NCI-H187 (cell line): ENCODE measurements around the gene SUCNR1.
"Not testable (repeated sequence)": the region's sequence is repeated elsewhere in the genome, so short reads cannot be mapped to it uniquely, and the experiment has no call there.

Experiments
- DNase-seq, 2 experiments: peaks; one replicate each; lab custom pipeline; 2025; lab: John Stamatoyannopoulos, UW

The SUCNR1 gene

GRCh38 chr3:151871639-151872468, 1.6 kb upstream of the SUCNR1 start:
- no peak for DNase-seq

- not testable (repeated sequence) for DNase-seq
Measured at GRCh38 chr3:151874079-151874478, 636 bp downstream of the SUCNR1 start.

GRCh38 chr3:151875759-151876158, 2.3 kb downstream of the SUCNR1 start:
- DNase-seq, result no peak

- no peak for DNase-seq
Measured at GRCh38 chr3:151877269-151877668, 3.8 kb downstream of the SUCNR1 start.

GRCh38 chr3:151878465-151878864, 5.0 kb downstream of the SUCNR1 start:
- no peak for DNase-seq

GRCh38 chr3:151879037-151879436, 5.6 kb downstream of the SUCNR1 start:
- DNase-seq, result no peak

- no peak for DNase-seq
Measured at GRCh38 chr3:151879679-151880415, 6.4 kb downstream of the SUCNR1 start.

- no peak for DNase-seq
Measured at GRCh38 chr3:151880416-151880690, 6.9 kb downstream of the SUCNR1 start.

GRCh38 chr3:151881137-151881536, 7.7 kb downstream of the SUCNR1 start:
- DNase-seq, result no peak

- not testable (repeated sequence) for DNase-seq
Measured at GRCh38 chr3:151885397-151885796, 12.0 kb downstream of the SUCNR1 start.

- DNase-seq, result not testable (repeated sequence)
Measured at GRCh38 chr3:151887450-151888211, 14.2 kb downstream of the SUCNR1 start.

GRCh38 chr3:151890721-151891141, 17.3 kb downstream of the SUCNR1 start:
- no peak for DNase-seq

- DNase-seq, result no peak
Measured at GRCh38 chr3:151891721-151892120, 18.3 kb downstream of the SUCNR1 start.

- no peak for DNase-seq
Measured at GRCh38 chr3:151894219-151894618, 20.8 kb downstream of the SUCNR1 start.

- no peak for DNase-seq
Measured at GRCh38 chr3:151895478-151896241, 22.2 kb downstream of the SUCNR1 start.

- DNase-seq, result no peak
Measured at GRCh38 chr3:151896246-151897012, 23.0 kb downstream of the SUCNR1 start.

GRCh38 chr3:151898121-151898520, 24.7 kb downstream of the SUCNR1 start:
- not testable (repeated sequence) for DNase-seq

- DNase-seq, result not testable (repeated sequence)
Measured at GRCh38 chr3:151898564-151899261, 25.3 kb downstream of the SUCNR1 start.

GRCh38 chr3:151899996-151900395, 26.6 kb downstream of the SUCNR1 start:
- DNase-seq, result no peak

GRCh38 chr3:151900460-151900859, 27.0 kb downstream of the SUCNR1 start:
- DNase-seq, result no peak
